RPMI7951 (cell line): ENCODE results near the gene QRICH1. TPM values are rescaled to one million over a fixed set of nuclear protein-coding genes. Genes with fewer than 3 reads are reported as not detected.

Experiments used
- DNase-seq: peaks from one replicate; pipeline ENCODE4 v3.0.0-alpha.2; 2012; ENCODE audit warnings: low read depth
- total RNA-seq: library from RNA; depleted of rRNA; stranded (reverse); fragments of >200 nt; shearing (Covaris generic); gene quantifications from 2 replicates; pipeline ENCODE4 v1.2.3, GENCODE V29; 2014; rRNA removed

QRICH1 gene
- total RNA-seq, 1 experiment from 2014 or later: 121 TPM

DNA sequence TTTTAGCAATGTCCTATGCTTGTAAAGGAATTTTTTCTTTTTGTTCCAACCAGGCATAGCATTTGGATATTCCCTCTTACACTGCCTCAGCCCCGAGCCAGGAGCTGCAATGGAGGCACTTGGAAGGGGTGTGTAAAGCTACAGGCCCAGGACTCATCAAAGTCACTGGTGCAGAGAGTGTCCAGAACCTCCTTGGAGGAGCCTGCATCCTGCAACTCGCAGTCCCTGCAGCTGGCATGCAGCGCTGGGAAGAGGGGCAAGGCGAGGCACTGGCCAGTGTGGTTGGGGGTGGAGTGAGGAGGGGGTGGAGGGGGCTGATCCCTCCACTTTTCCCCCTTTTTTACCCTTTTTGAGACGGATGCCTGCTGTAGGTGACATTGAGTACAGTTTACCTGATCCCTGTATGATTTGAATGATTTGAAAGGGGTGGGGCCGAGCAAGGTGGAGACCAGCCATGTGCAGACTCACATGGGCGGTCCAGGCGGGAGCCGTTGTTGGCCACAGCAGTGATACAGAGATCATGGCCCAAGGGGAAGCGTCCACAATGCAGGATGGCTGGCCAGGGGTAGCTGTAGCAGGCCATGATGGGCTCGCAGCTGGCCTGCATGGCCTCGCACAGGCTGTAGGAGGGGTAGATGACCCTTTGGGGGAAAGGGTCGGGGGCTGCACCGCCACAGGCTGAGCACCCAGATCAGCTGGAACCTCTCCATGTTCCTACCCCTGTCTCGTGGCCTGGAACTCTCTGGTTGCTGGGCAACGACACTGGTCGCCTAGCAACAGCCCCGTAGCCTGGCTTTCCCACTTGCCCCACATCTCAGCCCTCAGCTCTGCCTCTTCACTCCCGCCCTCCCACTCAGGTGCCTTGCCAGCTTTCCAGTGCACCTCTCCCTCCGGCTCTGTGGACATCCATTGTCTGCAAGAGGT is 95.9 kb downstream of the QRICH1 start:
- DNase-seq: no peak

DNA sequence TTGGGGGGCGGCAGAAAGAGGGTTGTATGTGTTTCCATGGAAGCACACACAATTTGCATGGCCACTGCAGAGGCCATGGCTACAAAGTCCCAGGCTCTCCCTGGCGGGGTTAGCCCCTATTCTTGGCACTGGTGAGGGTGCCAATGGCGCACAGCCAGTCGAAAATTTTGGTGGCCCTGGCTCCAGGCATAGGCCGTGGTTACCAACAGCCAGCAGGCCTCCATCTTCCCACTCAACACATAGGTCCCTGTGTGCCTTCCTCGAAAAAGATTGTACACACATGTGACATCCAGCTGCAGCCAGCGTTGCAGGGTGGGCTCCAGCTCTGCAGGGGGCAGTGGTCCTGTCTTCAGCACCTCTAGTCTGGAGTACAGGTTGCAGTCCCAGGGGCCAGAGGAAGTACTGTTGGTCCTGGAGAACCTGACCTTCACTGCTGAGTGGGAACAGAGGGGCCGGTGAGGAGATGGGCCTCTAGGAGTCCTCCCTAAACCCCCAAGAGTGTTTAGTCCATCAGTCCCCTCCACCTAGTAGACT is 96.7 kb downstream of the QRICH1 start:
- DNase-seq: no peak

DNA sequence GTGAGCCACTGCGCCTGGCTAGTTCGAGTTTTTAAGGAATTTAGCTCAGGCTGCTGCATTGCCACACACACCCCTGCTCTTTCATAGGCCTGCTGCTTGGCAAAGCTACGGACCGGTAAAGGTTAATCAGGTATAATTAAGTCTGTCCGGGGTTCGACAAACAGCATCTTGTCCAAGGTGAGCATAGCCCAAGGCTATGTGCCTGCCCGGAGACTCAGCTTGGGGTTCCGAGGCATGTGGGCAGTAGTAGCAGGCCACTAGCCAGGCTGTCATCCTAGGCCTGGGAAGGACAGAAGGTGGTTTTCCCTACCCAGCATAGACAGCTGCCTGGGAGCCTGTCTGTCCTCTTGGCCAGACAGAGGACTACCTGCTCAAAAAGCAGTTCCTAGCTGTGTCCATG is 97.2 kb downstream of the QRICH1 start:
- DNase-seq: no peak

DNA sequence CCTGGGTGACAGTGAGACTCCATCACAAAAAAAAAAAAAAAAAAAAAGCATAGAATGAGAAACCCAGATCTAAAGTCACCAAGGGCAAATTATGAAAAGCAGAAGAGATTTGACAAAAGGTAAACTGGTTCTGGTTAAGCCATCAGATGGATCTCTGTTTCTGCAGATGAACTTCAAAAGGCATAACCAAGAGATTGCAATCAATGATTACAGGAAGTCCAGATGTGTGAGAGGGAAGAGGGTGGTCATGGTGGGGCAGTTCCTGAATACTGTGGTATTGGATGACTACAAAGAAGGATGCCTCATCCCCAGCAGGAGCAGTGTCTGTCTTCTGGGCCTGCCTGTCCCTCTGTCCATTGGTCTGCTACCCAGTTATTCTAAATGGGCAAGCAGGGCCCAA is 100.0 kb downstream of the QRICH1 start:
- DNase-seq: no peak

DNA sequence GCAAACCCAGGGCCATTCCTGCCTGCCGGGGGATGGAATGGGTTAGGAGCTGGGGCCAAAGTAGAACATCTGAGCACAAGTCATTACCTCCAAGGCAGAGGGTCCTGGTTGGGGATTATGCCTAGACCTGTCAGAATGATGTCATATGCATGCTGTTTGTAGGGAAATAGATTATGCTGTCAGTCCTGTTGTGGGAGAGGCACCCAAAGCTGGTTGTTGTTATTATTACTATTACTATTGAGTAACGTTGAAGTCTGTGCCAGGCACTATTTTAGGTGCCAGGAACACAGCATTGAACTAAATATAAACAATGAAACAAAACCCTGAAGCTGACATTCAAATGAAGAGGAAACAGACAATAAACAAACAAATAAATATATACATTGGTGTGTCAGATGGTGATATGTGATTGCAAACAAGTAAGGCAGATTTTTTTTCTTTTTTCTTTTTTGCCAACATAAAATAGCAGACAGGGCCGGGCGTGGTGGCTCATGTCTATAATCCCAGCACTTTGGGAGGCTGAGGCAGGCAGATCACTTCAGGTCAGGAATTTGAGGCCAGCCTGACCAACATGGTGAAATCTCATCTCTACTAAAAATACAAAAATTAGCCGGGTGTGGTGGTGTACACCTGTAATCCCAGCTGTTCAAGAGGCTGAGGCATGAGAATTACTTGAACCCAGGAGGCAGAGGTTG is 101.9 kb downstream of the QRICH1 start:
- DNase-seq: no peak

DNA sequence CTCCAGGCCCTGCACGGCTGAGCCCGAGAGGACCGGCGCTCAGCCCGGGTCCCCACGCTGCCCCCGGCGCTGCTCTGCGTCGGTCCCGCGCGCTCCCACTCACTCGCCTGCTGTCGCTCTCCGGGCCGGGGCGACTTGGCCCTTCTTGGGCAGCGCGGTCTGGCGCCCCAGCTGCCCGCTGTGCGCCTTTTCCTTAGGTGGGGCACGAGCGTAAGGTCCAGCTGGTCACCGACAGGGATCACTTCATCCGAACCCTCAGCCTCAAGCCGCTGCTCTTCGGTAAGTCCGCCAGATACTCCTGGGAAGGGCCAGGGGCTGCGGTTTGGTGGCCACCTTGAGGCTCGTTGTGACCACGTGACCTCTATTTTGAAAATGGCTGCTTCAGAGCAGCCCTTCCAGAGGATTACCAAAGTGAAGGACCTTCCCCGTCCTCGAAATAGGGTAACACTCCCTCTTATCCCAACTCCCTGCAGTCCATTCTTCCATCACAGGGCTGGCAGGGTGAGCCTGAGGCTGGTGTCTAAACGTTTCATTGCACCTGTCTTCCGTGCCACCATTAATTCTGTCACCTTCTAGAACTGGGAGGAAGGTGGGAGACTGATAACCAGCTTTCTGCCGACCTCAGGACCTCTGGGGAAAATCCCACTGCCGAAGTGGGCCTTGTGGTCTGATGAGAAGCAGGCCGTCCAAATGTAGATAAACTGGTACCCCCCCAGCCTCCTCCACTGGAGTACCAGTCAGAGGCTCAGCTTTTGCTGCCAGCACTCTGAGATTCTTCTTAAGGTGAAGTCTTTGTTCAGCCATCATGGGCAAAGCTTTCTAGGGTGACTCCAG is 103.0 kb downstream of the QRICH1 start:
- DNase-seq: no peak

DNA sequence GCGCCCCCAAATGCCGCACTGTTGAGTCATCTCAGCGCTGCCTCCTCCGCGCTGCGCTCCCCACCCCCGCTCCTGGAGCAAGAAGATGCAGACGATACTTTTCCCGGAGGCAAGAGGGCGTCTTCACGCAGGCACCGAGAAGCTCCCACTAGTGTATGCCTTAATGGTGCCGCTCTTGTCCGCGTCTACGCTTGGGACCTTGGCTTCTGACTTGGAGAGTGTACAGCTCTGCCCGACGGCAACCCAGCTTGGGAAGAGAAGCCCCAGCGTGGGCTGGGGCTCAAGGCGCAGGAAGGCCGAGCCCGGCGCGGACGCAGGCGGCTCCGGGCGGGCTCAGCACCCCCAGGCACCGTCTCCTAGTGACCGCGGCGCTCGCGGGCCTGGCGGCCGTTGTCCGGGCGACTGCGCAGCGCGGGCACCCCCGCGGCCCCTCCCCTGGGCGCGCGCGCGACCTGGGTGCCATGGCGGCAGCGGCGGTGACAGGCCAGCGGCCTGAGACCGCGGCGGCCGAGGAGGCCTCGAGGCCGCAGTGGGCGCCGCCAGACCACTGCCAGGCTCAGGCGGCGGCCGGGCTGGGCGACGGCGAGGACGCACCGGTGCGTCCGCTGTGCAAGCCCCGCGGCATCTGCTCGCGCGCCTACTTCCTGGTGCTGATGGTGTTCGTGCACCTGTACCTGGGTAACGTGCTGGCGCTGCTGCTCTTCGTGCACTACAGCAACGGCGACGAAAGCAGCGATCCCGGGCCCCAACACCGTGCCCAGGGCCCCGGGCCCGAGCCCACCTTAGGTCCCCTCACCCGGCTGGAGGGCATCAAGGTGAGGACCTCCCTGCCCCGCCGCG is 103.9 kb downstream of the QRICH1 start, which contains the start of gene P4HTM:
P4HTM (plus strand) TSS at position 446 of the 840 bp plus-strand sequence; CDS start at position 462, 16 bp downstream.
- DNase-seq: peak; percentile 81

DNA sequence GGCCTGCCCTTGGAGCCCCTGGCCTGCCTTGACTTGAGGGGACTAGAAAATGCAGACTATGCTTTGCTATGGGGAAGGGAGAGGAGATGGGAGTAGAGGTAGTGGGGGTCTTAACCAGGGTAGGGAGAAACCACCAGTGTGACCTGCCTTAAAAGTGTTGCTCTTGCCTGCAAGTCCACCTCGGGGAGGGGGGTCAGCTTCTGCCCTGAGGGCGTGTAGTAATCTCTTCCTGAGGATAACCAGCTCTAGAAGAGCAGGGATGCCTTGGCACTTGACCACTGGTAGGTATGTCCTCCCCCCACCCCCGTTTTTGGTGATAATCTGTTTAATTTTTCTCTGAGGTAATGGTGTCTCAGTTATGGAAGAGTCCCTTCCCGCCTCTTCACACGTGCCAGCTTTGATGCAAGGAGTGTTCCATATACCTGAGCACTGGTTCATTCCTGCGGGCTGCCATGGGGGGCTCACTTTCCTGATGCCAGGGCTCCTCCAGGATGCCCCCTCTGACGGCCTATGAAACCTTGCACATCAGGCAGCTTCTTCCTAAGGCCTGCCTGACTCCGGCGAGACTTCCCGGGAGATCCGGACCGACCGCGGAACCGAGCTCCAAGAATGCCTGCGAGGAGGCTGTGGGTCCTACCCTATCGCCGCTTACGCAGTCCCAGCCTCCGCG is 104.6 kb downstream of the QRICH1 start:
- peak; percentile 8 for DNase-seq

DNA sequence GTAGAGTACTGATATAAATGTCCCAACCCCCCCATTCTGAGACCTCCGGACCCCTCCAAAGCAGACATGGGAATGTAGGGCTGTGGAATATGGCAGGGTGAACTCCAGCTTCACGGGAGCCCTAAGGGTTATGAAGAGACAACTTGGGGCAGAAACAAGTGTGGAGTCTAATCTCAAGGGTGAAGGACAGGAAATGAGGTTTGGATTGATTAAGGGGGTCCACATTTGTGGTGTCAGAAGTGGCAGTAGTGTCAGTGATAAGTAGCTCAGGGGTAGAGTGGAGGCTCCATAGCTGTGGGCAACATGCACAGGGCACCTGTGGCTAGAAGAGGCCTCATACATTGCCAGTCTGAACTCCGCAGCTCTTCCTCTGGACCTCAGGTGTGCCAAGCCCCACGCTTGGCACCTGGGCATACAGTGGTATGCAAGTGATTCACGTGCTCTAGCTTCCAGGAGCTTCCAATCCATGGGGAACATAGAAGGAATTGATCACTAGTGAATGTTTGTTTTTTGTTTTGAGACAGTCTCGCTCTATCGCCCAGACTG is 108.0 kb downstream of the QRICH1 start:
- no peak for DNase-seq

DNA sequence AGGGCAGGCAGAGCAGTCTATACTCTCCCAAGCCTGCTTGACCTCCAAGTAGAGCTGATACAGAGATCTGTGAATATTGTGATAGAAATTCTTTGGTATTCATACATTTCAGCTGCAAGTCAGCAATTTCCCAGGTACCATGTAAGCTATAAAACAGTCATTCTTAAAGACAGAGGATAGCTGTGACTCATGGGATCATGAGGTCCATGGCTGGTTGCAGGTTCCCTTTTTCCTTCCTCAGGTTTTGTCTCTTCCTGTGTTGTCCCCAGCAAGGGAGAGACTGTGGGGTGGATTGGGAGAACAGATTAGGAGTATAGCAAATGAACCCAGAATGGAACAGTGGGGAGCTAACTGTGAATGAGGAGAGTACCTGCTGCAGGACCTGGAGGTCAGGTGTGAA is 109.2 kb downstream of the QRICH1 start:
- no peak for DNase-seq

DNA sequence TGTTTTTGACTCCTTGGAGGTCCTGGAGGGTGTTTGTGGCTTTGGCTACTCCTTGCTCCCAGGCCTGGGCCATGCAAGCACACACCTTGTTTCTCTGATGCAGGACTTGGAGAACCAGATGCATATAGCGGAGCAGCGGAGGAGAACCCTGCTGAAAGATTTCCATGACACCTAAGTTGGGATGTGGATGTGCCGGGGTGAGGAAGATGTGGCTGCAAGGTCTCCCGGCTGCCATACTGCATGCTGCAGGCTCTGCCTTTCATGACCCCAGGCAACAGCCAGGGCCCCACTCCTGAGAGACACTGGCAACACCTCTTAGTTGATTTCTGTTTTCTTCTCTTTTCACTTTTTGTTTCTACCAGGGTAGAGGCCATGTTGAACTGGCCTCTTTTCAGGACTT is 110.8 kb downstream of the QRICH1 start:
- DNase-seq: no peak

DNA sequence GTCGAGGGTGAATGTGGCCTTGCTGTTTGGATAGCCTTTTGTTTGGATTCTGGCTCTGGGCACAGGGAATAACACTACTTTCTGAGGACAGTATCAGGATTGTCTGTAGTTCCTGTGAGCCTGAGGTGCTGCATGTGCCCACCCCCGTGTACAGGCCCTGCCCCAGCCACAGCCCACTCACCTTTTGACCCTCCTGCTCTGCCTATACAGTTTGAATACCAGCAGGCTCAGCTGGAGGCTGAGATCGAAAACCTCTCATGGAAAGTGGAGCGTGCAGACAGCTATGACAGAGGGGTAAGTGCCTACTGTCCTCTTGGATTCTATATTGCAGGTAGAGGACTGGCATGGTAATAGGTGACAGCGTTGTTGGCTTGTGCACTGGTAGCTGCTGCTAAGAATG is 111.2 kb downstream of the QRICH1 start:
- no peak for DNase-seq

DNA sequence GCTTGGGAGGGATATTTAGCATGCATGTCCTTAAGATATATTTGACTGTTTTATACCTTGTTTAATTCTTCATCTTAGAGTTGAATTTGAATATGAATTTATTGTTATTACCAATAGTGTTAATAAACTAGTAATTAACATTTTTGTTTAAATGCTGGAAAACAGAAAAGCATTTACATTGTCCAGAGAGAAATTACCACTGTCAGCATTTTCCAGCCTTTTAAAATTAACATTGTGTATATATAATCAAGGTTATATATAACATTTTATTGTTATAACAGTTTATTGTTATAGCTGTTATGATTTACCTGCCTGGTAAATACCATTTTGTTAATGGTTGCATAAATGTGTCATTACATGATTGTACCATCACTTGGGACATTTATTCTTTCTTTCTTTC is 111.9 kb downstream of the QRICH1 start:
- DNase-seq: no peak

DNA sequence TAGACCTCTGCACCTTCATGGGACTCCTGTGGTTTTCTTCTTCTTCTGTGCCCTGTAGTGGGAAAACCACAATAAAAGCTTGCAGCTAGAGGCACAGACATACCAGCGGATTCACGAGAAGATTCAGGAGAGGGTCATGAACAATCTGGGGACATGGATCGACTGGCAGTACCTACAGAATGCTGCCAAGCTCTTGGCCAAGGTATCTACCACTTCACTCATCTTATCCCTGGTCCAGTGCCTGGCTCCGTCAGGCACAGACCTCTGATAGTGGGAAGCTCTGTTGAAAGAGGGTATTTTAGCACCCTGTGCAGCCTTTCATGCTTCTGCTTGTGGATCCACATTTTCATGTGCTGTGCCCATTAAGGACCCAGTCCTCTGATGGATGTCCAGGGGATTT is 113.6 kb downstream of the QRICH1 start:
- no peak for DNase-seq

Other genes with a start within 250 kb of the QRICH1 start
- 35.8 and 38.7 TPM in 2 replicates for gene PRKAR2A, start 246.2 kb downstream of the QRICH1 start, total RNA-seq
- 19.4 and 25.6 TPM in 2 replicates for gene SLC25A20, start 195.2 kb downstream of the QRICH1 start, total RNA-seq
- gene ARIH2, start 175.2 kb downstream of the QRICH1 start, total RNA-seq: 74.0 and 81.8 TPM in 2 replicates
- gene P4HTM, start 103.8 kb downstream of the QRICH1 start, total RNA-seq: 3.3 and 4.0 TPM in 2 replicates
- 44.7 and 49.5 TPM in 2 replicates for gene WDR6, start 86.7 kb downstream of the QRICH1 start, total RNA-seq
- gene DALRD3, start 75.5 kb downstream of the QRICH1 start, total RNA-seq: 46.4 and 54.9 TPM in 2 replicates
- gene NDUFAF3, start 72.0 kb downstream of the QRICH1 start, total RNA-seq: 260 and 301 TPM in 2 replicates
- gene IMPDH2, start 64.7 kb downstream of the QRICH1 start, total RNA-seq: 305 and 426 TPM in 2 replicates
- gene QARS1, start 10.7 kb upstream of the QRICH1 start, total RNA-seq: 244 and 314 TPM in 2 replicates
- gene USP19, start 26.8 kb upstream of the QRICH1 start, total RNA-seq: 29.1 and 42.4 TPM in 2 replicates
- gene LAMB2, start 39.0 kb upstream of the QRICH1 start, total RNA-seq: 209 and 244 TPM in 2 replicates
- 26.0 and 32.8 TPM in 2 replicates for gene CCDC71, start 72.3 kb upstream of the QRICH1 start, total RNA-seq
- 28.1 and 28.7 TPM in 2 replicates for gene KLHDC8B, start 77.5 kb upstream of the QRICH1 start, total RNA-seq
- 0.84 and 0.88 TPM in 2 replicates for gene C3orf62, start 183.2 kb upstream of the QRICH1 start, total RNA-seq
- gene USP4, start 246.0 kb upstream of the QRICH1 start, total RNA-seq: 12.9 and 14.5 TPM in 2 replicates